HG03439 (cell line): Measurements from ENCODE around the gene TPD52L2.
A peak's percentile ranks its signal among the peaks of the same experiment; 100 is the strongest.
"Not testable (repeated sequence)": the region's sequence is repeated elsewhere in the genome, so short reads cannot be mapped to it uniquely, and the experiment has no call there.

ENCODE experiments used
- ATAC-seq: cut with Tn5 transposase; IDR thresholded peaks from one replicate; pipeline ENCODE4 v1.9.1; 2021; ENCODE audit warnings: mild to moderate bottlenecking, moderate library complexity; ENCODE audit not compliant: unreplicated experiment

Gene TPD52L2

GRCh38 chr20:63878899-63879663, 14.0 kb downstream of the TPD52L2 start:
- no peak for ATAC-seq

DNA sequence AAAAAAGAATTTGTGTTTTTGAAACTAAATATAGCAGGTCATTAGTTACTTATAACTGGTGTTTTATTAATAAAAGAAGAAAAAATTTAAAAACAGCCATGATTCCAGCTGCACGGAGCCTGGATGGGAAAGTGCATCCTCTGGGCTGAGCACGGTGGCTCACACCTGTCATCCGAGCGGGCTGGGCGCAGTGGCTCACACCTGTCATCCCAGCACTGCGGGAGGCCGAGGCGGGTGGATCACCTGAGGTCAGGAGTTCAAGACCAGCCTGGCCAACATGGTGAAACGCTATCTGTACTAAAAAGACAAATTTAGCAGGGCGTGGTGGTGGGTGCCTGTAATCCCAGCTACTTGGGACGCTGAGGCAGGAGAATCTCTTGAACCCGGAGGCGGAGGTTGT, 15.8 kb downstream of the TPD52L2 start:
- ATAC-seq: not testable (repeated sequence)

DNA sequence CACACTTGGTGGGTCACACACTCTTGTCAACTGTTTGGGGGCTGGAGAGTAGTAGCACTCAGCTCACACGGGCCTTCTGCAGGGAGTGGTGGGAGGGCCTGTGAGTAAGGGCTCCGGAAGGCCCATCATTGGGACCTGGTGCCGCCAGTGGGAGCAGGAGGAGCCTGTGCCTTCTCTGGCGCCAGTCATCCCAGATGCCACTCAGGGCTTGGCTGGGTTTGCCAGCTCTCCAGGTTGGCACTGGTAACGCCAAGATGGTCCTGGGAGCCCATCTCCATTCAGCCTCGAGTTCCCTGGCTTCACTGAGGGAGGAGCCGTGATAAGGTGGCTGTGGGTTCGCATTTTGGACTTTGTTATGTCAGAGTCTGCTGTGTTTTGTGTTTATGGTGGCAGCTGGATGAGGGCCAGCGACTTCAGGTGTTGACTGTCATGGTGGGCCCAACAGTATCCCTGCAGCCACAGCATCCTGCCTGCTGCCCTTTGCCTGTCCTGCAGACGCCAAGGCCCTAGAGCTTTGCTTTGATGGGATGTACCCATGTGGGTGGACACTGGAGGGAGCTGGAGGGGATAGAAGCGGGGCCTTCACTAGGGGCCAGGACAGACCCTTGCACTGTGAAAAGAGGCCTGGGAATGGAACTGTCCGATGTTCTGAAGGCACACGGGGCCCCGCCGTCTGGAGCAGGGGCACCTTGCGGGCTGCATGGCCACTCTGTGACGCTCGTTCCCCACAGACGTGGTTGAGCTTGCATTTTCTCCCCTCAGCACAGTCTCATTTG, 16.6 kb downstream of the TPD52L2 start:
- no peak for ATAC-seq

- ATAC-seq: no peak
Observed at GRCh38 chr20:63882257-63883200, 17.5 kb downstream of the TPD52L2 start.

- ATAC-seq: no peak
Observed at GRCh38 chr20:63883201-63883593, 18.1 kb downstream of the TPD52L2 start.

- no peak for ATAC-seq
Observed at GRCh38 chr20:63884506-63885263, 19.6 kb downstream of the TPD52L2 start.

GRCh38 chr20:63885264-63886053, 20.4 kb downstream of the TPD52L2 start:
- ATAC-seq: no peak

- no peak for ATAC-seq
Observed at GRCh38 chr20:63886054-63886419, 21.0 kb downstream of the TPD52L2 start.

- ATAC-seq: no peak
Observed at GRCh38 chr20:63886921-63887320, 21.9 kb downstream of the TPD52L2 start.

- no peak for ATAC-seq
Observed at GRCh38 chr20:63889241-63890200, 24.5 kb downstream of the TPD52L2 start.

- no peak for ATAC-seq
Observed at GRCh38 chr20:63890201-63890576, 25.1 kb downstream of the TPD52L2 start.

DNA sequence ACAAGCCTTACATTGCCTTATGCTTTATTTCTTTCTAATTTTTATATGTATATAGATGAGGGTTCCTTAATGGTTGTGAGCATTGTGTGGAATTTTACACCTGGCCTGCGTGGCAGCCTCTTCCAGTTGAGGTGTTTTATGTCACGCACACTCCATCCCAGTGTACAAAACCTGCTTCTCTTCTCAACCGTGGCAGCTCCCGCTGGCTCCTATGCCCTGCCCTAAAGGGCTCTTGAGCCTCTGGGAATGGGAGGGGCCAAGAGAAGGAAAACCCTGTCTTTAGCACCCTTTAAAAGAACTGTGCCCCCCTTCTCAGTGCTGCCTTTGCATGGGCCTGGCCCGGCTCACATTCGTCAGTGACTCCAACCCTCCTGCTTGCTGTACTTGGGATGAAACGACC, 25.5 kb downstream of the TPD52L2 start:
- no peak for ATAC-seq

DNA sequence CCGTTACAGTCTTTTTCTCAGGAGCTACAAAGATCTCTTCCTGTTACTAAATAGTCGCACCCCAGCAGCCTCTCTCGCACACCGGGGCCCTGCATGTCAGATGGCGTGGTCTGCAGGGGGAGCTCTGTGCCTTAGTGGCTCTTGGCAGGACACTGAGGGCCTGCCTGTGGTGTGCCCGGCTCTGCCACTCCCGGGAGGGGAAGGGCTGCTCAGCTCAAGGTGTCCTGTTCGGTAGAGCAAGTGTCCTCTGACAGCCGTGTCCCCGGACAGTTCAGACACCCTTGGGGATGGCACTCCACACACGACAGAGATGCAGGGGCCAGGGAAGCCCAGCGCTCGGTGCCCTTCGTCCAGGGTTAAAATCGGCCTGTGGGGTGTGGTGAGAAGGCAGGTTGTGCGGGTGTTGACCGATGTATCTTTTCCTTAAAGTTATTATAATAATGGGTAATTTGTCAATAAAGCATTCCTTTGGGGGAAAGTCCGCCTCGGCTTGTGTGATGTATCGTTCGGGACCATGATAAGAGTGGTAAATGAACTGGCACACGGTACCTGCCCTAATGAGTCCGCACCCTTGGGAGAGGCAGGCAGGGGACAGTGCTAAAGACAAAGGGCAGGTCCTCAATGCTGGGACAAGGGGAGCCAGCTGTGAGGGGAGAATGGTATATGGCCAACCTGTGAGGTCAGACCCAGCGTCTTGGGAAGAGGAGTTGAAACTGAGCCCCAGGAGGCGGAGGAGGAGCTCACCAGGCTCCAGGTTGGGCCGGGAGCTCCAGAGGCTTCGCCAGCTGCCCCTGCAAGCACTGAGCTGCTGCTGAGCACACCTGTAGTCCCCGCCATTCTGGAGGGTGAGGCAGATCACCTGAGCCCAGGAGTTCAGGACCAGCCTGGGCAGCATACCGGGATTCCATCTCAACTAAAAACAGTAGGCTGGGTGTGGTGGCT, 26.3 kb downstream of the TPD52L2 start:
- ATAC-seq: no peak

DNA sequence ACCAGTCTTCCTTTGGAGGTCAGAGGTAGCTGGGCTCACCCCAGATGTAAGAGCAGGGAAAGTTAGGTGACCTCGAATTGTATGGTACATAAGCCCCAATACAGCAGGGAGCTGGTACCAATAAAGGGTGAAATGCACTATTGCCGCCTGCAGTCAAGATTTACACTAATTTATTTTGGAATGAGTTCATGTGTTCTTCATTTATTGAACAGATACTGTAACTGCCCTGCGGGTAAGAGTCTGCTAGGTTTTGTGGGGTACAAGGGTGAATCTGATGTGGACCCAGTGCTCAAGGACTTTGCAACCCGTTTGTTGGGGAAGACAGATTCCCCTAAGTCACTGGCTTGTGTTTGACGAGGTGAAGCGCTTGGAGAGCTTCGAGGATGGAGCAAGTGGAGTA, 27.3 kb downstream of the TPD52L2 start:
- no peak for ATAC-seq

DNA sequence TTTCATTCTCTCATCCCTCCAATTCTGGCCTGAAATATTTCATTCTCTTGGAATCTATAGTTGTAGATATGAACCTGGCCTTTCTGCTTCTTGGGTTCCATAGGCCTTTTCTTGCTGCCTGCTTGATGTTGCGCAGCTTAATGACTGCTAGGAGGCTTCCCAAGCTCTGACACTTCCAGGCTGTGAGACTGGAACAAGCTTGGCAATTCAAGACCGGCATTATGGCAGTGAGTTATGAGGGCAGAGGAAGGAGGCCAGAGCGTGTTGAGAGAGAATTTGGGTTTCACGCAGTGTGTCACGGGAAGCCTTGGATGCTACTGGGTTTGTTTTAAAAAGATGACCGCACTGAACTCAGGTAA, 28.9 kb downstream of the TPD52L2 start:
- no peak for ATAC-seq

- peak; percentile 74 for ATAC-seq
Observed at GRCh38 chr20:63894358-63895201, 29.5 kb downstream of the TPD52L2 start, which contains the start of gene DNAJC5. TSS of gene DNAJC5 (plus strand) at chr20:63895126. CDS start at chr20:63928346, 33,220 bp downstream.
